Osteocyte (in vitro differentiated cells): ENCODE results near the gene MKRN3. TPM values are rescaled to one million over a fixed set of nuclear protein-coding genes. Genes with fewer than 3 reads are reported as not detected.

Source experiments
- DNase-seq: peaks from one replicate; pipeline ENCODE4 v3.0.0; 2021; ENCODE audit warnings: mixed read lengths; ENCODE audit not compliant: unreplicated experiment; ENCODE audit errors: extremely low spot score
- H3K27ac Mint-ChIP-seq: one replicate; pipeline ENCODE4 v1.8.0; 2021; ENCODE audit warnings: mild to moderate bottlenecking, mixed read lengths; ENCODE audit not compliant: unreplicated experiment
- H3K27me3 Mint-ChIP-seq: one replicate; pipeline ENCODE4 v1.8.0; 2021; ENCODE audit warnings: mixed read lengths; ENCODE audit not compliant: unreplicated experiment
- H3K36me3 Mint-ChIP-seq: one replicate; pipeline ENCODE4 v1.8.0; 2021; ENCODE audit warnings: mixed read lengths; ENCODE audit not compliant: unreplicated experiment
- H3K4me1 Mint-ChIP-seq: one replicate; pipeline ENCODE4 v1.8.0; 2021; ENCODE audit warnings: mixed read lengths; ENCODE audit not compliant: unreplicated experiment
- H3K4me3 Mint-ChIP-seq: one replicate; pipeline ENCODE4 v1.8.0; 2021; ENCODE audit warnings: mild to moderate bottlenecking, moderate library complexity, mixed read lengths; ENCODE audit not compliant: unreplicated experiment
- H3K9me3 Mint-ChIP-seq: one replicate; pipeline ENCODE4 v1.8.0; 2021; ENCODE audit warnings: mixed read lengths; ENCODE audit not compliant: unreplicated experiment
- total RNA-seq: library from RNA; stranded (reverse); gene quantifications from 2 replicates; pipeline ENCODE4 v1.2.1, GENCODE V29; 2021
- TF ChIP-seq, protein P1 (sequence below): fragments of 200-600 bp; sonication (generic); IDR thresholded peaks from 2 replicates; pipeline ENCODE4 v1.5.0; 2021; ENCODE audit warnings: antibody characterized with exemption, mild to moderate bottlenecking, moderate library complexity

MKRN3 gene
- total RNA-seq, 1 donor from 2014 or later, result not detected

DNA sequence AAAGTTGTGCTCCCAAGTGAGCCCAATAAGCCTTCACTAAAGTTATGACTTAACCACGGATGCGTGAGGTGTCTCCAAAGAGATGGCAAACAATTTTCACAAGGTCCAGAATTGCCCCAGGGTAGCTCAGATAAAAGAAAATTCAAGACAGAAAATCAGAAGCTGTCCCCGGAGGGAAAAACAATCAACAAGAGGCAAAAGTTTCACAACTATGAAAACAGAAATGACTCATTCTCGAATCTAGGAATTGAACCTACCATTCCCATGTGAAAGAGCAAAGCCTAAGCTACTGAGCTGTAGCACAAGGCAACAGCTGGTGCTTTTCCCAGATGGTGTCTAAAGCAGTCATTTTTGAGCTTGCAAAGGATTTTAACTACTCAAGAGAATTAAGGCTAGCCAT lies 33.5 kb upstream of the MKRN3 start:
- Mint-ChIP-seq H3K27ac (no peak overlapping the region), H3K36me3 (no peaks in the 10 kb centered on the region), H3K4me3 (no peak overlapping the region), H3K9me3 (peaks cover 29% of the 10 kb centered on the region), H3K4me1 (no peaks in the 10 kb centered on the region), H3K27me3 (no peaks in the 10 kb centered on the region)
- no peak for DNase-seq
- TF ChIP-seq, protein P1, sequence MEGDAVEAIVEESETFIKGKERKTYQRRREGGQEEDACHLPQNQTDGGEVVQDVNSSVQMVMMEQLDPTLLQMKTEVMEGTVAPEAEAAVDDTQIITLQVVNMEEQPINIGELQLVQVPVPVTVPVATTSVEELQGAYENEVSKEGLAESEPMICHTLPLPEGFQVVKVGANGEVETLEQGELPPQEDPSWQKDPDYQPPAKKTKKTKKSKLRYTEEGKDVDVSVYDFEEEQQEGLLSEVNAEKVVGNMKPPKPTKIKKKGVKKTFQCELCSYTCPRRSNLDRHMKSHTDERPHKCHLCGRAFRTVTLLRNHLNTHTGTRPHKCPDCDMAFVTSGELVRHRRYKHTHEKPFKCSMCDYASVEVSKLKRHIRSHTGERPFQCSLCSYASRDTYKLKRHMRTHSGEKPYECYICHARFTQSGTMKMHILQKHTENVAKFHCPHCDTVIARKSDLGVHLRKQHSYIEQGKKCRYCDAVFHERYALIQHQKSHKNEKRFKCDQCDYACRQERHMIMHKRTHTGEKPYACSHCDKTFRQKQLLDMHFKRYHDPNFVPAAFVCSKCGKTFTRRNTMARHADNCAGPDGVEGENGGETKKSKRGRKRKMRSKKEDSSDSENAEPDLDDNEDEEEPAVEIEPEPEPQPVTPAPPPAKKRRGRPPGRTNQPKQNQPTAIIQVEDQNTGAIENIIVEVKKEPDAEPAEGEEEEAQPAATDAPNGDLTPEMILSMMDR, result no peak

DNA sequence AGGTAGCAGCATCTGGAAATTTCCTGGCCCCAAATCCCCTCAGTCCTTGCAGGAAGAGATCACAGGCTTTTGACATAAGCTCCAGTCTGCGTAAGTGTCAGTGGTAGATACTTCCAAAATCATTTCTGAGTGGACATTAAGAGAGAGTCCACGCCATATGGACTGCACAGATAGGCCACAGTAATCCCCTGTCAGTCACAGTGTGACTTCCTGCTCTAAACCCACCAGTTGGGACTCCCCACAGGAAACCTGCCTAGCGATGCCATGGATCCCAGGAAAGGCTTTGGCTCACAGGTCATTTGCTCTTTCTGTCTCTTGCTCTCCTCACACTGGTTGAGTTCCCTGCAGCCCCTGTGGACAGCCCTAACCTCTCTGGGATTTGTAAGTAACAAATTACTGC lies 28.8 kb upstream of the MKRN3 start:
- H3K4me3 Mint-ChIP-seq, result no peak overlapping the region
- TF ChIP-seq, protein P1, result no peak
- H3K27me3 Mint-ChIP-seq, result no peaks in the 10 kb centered on the region
- no peaks in the 10 kb centered on the region for H3K4me1 Mint-ChIP-seq
- peaks cover 24% of the 10 kb centered on the region for H3K9me3 Mint-ChIP-seq
- no peak for DNase-seq
- no peaks in the 10 kb centered on the region for H3K36me3 Mint-ChIP-seq
- H3K27ac Mint-ChIP-seq, result no peak overlapping the region

DNA sequence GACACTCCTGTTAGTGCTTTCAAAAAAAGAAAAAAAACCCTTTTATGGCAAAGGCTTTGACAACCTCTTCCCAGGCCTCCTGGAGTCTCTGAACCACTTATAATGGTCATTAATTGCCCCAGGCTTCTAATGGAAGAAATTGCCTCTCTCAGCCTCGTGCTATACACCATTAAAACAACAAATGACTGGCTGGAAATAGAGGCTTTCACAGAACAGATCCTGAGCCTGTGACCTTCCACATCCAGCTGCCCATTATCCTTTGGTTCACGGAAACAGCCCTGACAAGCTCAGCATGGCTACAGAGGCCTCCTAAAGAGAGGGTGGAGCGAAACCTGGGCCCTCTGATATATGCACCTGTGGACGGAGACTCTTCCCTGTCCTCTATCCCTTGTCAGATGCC lies 26.8 kb upstream of the MKRN3 start:
- Mint-ChIP-seq H3K27me3 (no peaks in the 10 kb centered on the region), H3K36me3 (no peaks in the 10 kb centered on the region), H3K27ac (no peak overlapping the region), H3K4me1 (no peaks in the 10 kb centered on the region), H3K9me3 (peaks cover 25% of the 10 kb centered on the region), H3K4me3 (no peak overlapping the region)
- no peak for DNase-seq
- TF ChIP-seq, protein P1, result no peak

DNA sequence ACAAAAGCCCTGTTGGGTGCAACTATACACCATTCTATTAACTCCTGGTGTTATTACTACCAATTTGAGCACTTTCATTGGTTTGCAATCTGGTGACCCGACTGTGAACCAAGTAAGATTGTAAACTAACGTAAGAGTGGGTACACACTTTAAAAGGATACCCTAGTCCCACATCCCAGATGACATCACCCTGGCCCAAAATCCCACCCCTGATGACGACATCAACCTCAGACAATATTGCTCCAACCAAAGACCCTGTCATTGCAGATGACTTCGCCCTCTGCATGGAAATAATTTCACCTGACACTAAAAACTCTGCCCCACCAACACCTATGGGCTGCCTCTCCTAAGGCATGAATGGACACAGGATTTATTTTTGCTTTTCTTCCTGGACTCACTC lies 25.6 kb upstream of the MKRN3 start:
- DNase-seq, result no peak
- Mint-ChIP-seq H3K9me3 (peaks cover 19% of the 10 kb centered on the region), H3K27ac (no peak overlapping the region), H3K4me1 (no peaks in the 10 kb centered on the region), H3K36me3 (no peaks in the 10 kb centered on the region), H3K27me3 (no peaks in the 10 kb centered on the region), H3K4me3 (no peak overlapping the region)
- TF ChIP-seq, protein P1, result no peak

DNA sequence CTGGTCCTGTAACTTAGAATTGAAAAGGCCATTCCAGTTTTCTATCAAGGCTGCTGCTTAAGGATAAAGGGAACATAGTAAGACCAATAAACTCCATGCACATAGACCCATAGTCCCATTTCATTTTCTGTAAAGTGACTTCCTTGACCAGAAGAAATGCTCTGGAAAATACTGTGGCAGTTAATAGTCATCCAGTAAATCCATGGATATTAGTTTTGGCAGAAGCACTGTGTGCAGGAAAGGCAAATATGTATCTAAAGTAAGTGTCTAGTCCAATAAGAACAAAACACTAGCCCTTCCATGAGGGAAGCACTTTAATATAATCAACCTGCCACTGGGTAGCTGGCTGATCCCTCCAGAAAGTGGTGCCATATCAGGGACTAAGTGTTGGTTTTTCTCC lies 19.3 kb upstream of the MKRN3 start:
- H3K9me3 Mint-ChIP-seq, result peaks cover 8% of the 10 kb centered on the region
- no peak overlapping the region for H3K4me3 Mint-ChIP-seq
- H3K27ac Mint-ChIP-seq, result no peak overlapping the region
- no peaks in the 10 kb centered on the region for H3K36me3 Mint-ChIP-seq
- no peaks in the 10 kb centered on the region for H3K4me1 Mint-ChIP-seq
- no peak for DNase-seq
- no peaks in the 10 kb centered on the region for H3K27me3 Mint-ChIP-seq
- TF ChIP-seq, protein P1, result no peak
